Panc1 (cell line): ENCODE measurements around the gene CFAP77. TPM values are rescaled to one million over a fixed set of nuclear protein-coding genes. Genes with fewer than 3 reads are reported as not detected.

Source experiments
- ATAC-seq: fragments of 200-7000 bp; cut with Tn5 transposase; 2 replicates; pipeline ENCODE4 v1.9.1; 2020; ENCODE audit warnings: mild to moderate bottlenecking, moderate library complexity
- BruUV-seq: library from RNA; stranded (reverse); fragments of 400-500 nt; replicated peaks from 2 replicates; lab custom pipeline; 2021; lab: Mats Ljungman, UMichigan
- CTCF ChIA-PET: fragments of 300-600 bp; sonication (Branson Sonifier 250); formaldehyde crosslinking; loops from one replicate; lab custom pipeline; 2022; ENCODE audit warnings: antibody characterized with exemption; lab: Charles Lee
- POLR2A ChIA-PET: fragments of 300-600 bp; sonication (Branson Sonifier 250); formaldehyde crosslinking; loops from one replicate; lab custom pipeline; 2022; ENCODE audit warnings: antibody characterized with exemption; lab: Charles Lee
- DNase-seq: peaks from one replicate; pipeline ENCODE4 v3.0.0-alpha.2; 2010; ENCODE audit warnings: low read depth, low spot score
- H3K27ac ChIP-seq: 2 replicates; pipeline ENCODE4 v1.5.1; 2011; ENCODE audit warnings: mild to moderate bottlenecking, low read length, inconsistent platforms
- H3K27me3 ChIP-seq: fragments of 200-500 bp; sonication (Bioruptor generic); 2 replicates; pipeline ENCODE4 v1.6.0; 2014; ENCODE audit warnings: low read length, inconsistent platforms; ENCODE audit not compliant: control insufficient read depth, insufficient read depth
- H3K36me3 ChIP-seq: fragments of 200-500 bp; sonication (Bioruptor generic); 2 replicates; pipeline ENCODE4 v1.5.1; 2014; ENCODE audit warnings: inconsistent platforms, mild to moderate bottlenecking, low read length, moderate library complexity; ENCODE audit not compliant: control insufficient read depth, insufficient read depth
- H3K4me1 ChIP-seq: 2 replicates; pipeline ENCODE4 v1.5.1; 2011; ENCODE audit warnings: inconsistent platforms, mild to moderate bottlenecking, low read length, moderate library complexity; ENCODE audit not compliant: control insufficient read depth, insufficient read depth
- H3K4me3 ChIP-seq, 2 experiments: 2 replicates each; pipeline ENCODE4 v1.5.1; 2011 to 2012; ENCODE audit warnings: low read depth in 2 of 2, low read length in 2 of 2, mild to moderate bottlenecking in 2 of 2, inconsistent platforms in 1 of 2, moderate library complexity in 1 of 2
- H3K9me3 ChIP-seq: fragments of 200-500 bp; sonication (Bioruptor generic); 2 replicates; pipeline ENCODE4 v1.5.1; 2014; ENCODE audit warnings: low read depth, mild to moderate bottlenecking, inconsistent platforms, low read length, moderate library complexity; ENCODE audit not compliant: control insufficient read depth, insufficient read depth
- POLR2AphosphoS5 ChIP-seq: IDR thresholded peaks from 2 replicates; pipeline ENCODE4 v1.6.1; 2012; ENCODE audit warnings: mild to moderate bottlenecking, low read depth, low read length, moderate library complexity
- SIN3A ChIP-seq: IDR thresholded peaks from 2 replicates; pipeline ENCODE4 v1.6.1; 2012; ENCODE audit warnings: low read depth, mild to moderate bottlenecking, low read length, moderate library complexity, borderline replicate concordance; ENCODE audit not compliant: insufficient read depth
- TCF7L2 ChIP-seq: IDR thresholded peaks from 2 replicates; pipeline ENCODE4 v1.6.1; 2011; ENCODE audit warnings: mild to moderate bottlenecking, low read depth, low read length, inconsistent platforms
- in situ Hi-C: cut with HindIII; loops from 2 replicates; pipeline ENCODE4 v1.10.0; 2016; ENCODE audit warnings: low sequenced_read_pairs, low pct_unique_long_range_greater_than_20kb
- intact Hi-C: fragments of 100-400 bp; cut with micrococcal nuclease; formaldehyde crosslinking; loops from one replicate; pipeline ENCODE4 v1.10.0; 2022; ENCODE audit not compliant: unreplicated experiment
- total RNA-seq: library from RNA; stranded (reverse); gene quantifications from one replicate; pipeline ENCODE4 v1.2.1, GENCODE V29; 2021; ENCODE audit not compliant: unreplicated experiment
- TF ChIP-seq, protein P1 (sequence below), 2 experiments: IDR thresholded peaks; 2 replicates each; pipeline ENCODE4 v1.6.1; 2011 to 2012; ENCODE audit warnings: low read depth in 2 of 2, control low read depth in 1 of 2, low read length in 1 of 2, mild to moderate bottlenecking in 1 of 2, moderate library complexity in 1 of 2; ENCODE audit not compliant: insufficient read depth in 1 of 2
- TF ChIP-seq, protein P2 (sequence below): fragments of 450-650 bp; IDR thresholded peaks from 2 replicates; pipeline ENCODE4 v1.5.1; 2017; ENCODE audit warnings: mild to moderate bottlenecking

The CFAP77 gene
- total RNA-seq, 1 experiment from 2014 or later: not detected

DNA sequence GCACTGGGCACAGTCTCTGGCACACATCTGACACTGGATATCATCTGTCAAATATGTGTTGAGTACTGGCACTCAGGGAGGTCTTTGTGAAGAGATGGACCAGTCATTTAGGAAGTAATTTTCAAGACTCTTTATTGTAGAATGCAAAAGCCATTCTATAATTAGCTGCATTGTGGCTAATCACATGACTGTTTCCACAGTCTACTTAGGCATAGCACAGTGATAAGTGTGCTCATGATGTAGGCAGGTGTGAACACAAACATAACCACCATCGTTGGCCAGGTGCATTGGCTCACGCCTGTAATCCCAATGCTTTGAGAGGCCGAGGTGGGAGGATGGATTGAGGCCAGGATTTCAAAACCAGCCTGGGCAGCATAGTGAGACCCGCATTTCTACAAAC lies 62.2 kb downstream of the CFAP77 start:
- ATAC-seq: no peak
- no TSS peak for BruUV-seq
- no peaks in the 10 kb centered on the region for H3K36me3 ChIP-seq
- H3K4me1 ChIP-seq: no peaks in the 10 kb centered on the region; the same call in 1 of the 2 replicates
- TF ChIP-seq, protein P1, sequence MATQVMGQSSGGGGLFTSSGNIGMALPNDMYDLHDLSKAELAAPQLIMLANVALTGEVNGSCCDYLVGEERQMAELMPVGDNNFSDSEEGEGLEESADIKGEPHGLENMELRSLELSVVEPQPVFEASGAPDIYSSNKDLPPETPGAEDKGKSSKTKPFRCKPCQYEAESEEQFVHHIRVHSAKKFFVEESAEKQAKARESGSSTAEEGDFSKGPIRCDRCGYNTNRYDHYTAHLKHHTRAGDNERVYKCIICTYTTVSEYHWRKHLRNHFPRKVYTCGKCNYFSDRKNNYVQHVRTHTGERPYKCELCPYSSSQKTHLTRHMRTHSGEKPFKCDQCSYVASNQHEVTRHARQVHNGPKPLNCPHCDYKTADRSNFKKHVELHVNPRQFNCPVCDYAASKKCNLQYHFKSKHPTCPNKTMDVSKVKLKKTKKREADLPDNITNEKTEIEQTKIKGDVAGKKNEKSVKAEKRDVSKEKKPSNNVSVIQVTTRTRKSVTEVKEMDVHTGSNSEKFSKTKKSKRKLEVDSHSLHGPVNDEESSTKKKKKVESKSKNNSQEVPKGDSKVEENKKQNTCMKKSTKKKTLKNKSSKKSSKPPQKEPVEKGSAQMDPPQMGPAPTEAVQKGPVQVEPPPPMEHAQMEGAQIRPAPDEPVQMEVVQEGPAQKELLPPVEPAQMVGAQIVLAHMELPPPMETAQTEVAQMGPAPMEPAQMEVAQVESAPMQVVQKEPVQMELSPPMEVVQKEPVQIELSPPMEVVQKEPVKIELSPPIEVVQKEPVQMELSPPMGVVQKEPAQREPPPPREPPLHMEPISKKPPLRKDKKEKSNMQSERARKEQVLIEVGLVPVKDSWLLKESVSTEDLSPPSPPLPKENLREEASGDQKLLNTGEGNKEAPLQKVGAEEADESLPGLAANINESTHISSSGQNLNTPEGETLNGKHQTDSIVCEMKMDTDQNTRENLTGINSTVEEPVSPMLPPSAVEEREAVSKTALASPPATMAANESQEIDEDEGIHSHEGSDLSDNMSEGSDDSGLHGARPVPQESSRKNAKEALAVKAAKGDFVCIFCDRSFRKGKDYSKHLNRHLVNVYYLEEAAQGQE (IDR thresholded peaks at IDR 0.05; ENCODE audit: insufficient read depth in 1 of 2, low read depth in 2 of 2, low read length in 1 of 2): no peak
- TF ChIP-seq SIN3A (no peak), TCF7L2 (no peak), POLR2AphosphoS5 (no peak)
- TF ChIP-seq, protein P2, sequence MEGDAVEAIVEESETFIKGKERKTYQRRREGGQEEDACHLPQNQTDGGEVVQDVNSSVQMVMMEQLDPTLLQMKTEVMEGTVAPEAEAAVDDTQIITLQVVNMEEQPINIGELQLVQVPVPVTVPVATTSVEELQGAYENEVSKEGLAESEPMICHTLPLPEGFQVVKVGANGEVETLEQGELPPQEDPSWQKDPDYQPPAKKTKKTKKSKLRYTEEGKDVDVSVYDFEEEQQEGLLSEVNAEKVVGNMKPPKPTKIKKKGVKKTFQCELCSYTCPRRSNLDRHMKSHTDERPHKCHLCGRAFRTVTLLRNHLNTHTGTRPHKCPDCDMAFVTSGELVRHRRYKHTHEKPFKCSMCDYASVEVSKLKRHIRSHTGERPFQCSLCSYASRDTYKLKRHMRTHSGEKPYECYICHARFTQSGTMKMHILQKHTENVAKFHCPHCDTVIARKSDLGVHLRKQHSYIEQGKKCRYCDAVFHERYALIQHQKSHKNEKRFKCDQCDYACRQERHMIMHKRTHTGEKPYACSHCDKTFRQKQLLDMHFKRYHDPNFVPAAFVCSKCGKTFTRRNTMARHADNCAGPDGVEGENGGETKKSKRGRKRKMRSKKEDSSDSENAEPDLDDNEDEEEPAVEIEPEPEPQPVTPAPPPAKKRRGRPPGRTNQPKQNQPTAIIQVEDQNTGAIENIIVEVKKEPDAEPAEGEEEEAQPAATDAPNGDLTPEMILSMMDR: no peak
- H3K27me3 ChIP-seq: no peaks in the 10 kb centered on the region
- intact Hi-C loops (no loop called here), in situ Hi-C loops (no loop called here)
- H3K9me3 ChIP-seq: no peaks in the 10 kb centered on the region
- no peak overlapping the region for H3K27ac ChIP-seq
- H3K4me3 ChIP-seq: no peak overlapping the region
- CTCF ChIA-PET: no interaction called here
- POLR2A ChIA-PET: interaction anchor here (0.8 kb wide), 1 partner anchor 93 kb away, joined by 5 read pairs; no protein-coding TSS in a partner anchor
- no peak for DNase-seq

DNA sequence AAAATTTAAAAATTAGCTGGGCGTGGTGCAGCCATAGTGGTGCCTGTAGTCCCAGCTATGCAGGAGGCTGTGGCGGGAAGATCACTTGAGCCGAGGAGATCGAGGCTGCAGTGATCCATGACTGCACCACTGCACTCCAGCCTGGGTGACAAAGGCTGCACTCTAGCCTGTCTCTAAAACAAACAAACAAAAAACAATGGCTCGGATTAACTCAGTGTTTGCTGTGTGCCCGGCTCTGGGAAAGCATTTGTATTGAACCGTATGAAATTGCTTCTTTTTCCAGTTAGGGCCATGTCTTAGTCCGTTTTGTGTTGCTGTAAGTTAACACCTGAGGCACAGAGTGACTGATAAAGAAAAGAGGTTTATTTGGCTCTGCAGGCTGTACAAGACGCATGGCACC lies 62.6 kb downstream of the CFAP77 start:
- H3K27ac ChIP-seq: no peak overlapping the region
- H3K9me3 ChIP-seq: no peaks in the 10 kb centered on the region
- no peak overlapping the region for H3K4me3 ChIP-seq
- intact Hi-C loops (no loop called here), in situ Hi-C loops (no loop called here)
- POLR2A ChIA-PET: interaction anchor here (0.8 kb wide), 1 partner anchor 93 kb away, joined by 5 read pairs; no protein-coding TSS in a partner anchor
- no peak for DNase-seq
- BruUV-seq: no TSS peak
- ATAC-seq: no peak
- H3K36me3 ChIP-seq: no peaks in the 10 kb centered on the region
- H3K4me1 ChIP-seq: no peaks in the 10 kb centered on the region; the same call in 1 of the 2 replicates
- no peaks in the 10 kb centered on the region for H3K27me3 ChIP-seq
- TF ChIP-seq, protein P1 (IDR thresholded peaks at IDR 0.05; ENCODE audit: insufficient read depth in 1 of 2, low read depth in 2 of 2, low read length in 1 of 2): no peak
- TF ChIP-seq TCF7L2 (no peak), SIN3A (no peak), POLR2AphosphoS5 (no peak)
- TF ChIP-seq, protein P2: no peak
- CTCF ChIA-PET: no interaction called here
